Keratinocyte (primary cell): ENCODE measurements around the gene MS4A8. TPM values are rescaled to one million over a fixed set of nuclear protein-coding genes. Genes with fewer than 3 reads are reported as not detected.

Experiments
- DNase-seq: peaks from one replicate; pipeline ENCODE4 v3.0.0-alpha.2; 2011; ENCODE audit warnings: low read depth, missing footprints, low spot score
- FAIRE-seq: peaks from 2 replicates; lab custom pipeline; 2011; peaks lifted over from hg19 to GRCh38; lab: Jason Lieb, UNC
- H2AFZ ChIP-seq: 2 replicates; pipeline ENCODE4 v1.6.0; 2012; ENCODE audit warnings: low read length, control low read depth, inconsistent platforms; ENCODE audit not compliant: control insufficient read depth
- H3K27ac ChIP-seq: 2 replicates; pipeline ENCODE4 v1.5.1; 2011; ENCODE audit warnings: low read length; ENCODE audit not compliant: control insufficient read depth, insufficient read depth
- H3K27me3 ChIP-seq: 3 replicates; pipeline ENCODE4 v1.6.0; 2011; ENCODE audit warnings: low read length; ENCODE audit not compliant: control insufficient read depth, insufficient read depth; ENCODE audit errors: extremely low read depth
- H3K36me3 ChIP-seq, 2 experiments: 2 replicates in 1 of 2; 3 replicates in 1 of 2; pipeline ENCODE4 v1.5.1; 2011; ENCODE audit warnings: low read length in 2 of 2, mild to moderate bottlenecking in 1 of 2; ENCODE audit not compliant: control insufficient read depth in 2 of 2, insufficient read depth in 2 of 2; ENCODE audit errors: extremely low read depth in 1 of 2
- H3K4me1 ChIP-seq: 3 replicates; pipeline ENCODE4 v1.5.1; 2011; ENCODE audit warnings: low read length; ENCODE audit not compliant: control insufficient read depth, insufficient read depth; ENCODE audit errors: extremely low read depth
- H3K4me2 ChIP-seq: 3 replicates; pipeline ENCODE4 v1.6.0; 2011; ENCODE audit warnings: low read depth, low read length; ENCODE audit not compliant: control insufficient read depth, insufficient read depth; ENCODE audit errors: extremely low read depth
- H3K4me3 ChIP-seq, 3 experiments: fragments of 200-600 bp in 1 of 3; sonication (generic) in 1 of 3; 2 replicates in 2 of 3; 3 replicates in 1 of 3; pipeline ENCODE4 v1.5.1; 2011 to 2016; ENCODE audit warnings: low read length in 3 of 3, mild to moderate bottlenecking in 3 of 3, control low read depth in 2 of 3, inconsistent platforms in 1 of 3, low read depth in 1 of 3, mixed read lengths in 1 of 3, mixed run types in 1 of 3, moderate library complexity in 1 of 3; ENCODE audit not compliant: control insufficient read depth in 2 of 3, insufficient read depth in 2 of 3; ENCODE audit errors: extremely low read depth in 1 of 3
- H3K79me2 ChIP-seq: 2 replicates; pipeline ENCODE4 v1.6.0; 2012; ENCODE audit warnings: low read length; ENCODE audit not compliant: control insufficient read depth, insufficient read depth
- H3K9ac ChIP-seq: 3 replicates; pipeline ENCODE4 v1.6.0; 2011; ENCODE audit warnings: low read length; ENCODE audit not compliant: control insufficient read depth, insufficient read depth; ENCODE audit errors: extremely low read depth
- H3K9me1 ChIP-seq: 3 replicates; pipeline ENCODE4 v1.6.0; 2011; ENCODE audit warnings: low read length; ENCODE audit not compliant: control insufficient read depth, insufficient read depth; ENCODE audit errors: extremely low read depth
- H3K9me3 ChIP-seq: 2 replicates; pipeline ENCODE4 v1.5.1; 2012; ENCODE audit warnings: low read depth, low read length; ENCODE audit not compliant: control insufficient read depth
- H4K20me1 ChIP-seq: 3 replicates; pipeline ENCODE4 v1.6.0; 2011; ENCODE audit warnings: low read length; ENCODE audit not compliant: control insufficient read depth, insufficient read depth; ENCODE audit errors: extremely low read depth
- CTCF ChIP-seq, 3 experiments: IDR thresholded peaks in 1 of 3; conservative IDR thresholded peaks in 1 of 3; optimal IDR thresholded peaks in 1 of 3; 2 replicates in 2 of 3; 3 replicates in 1 of 3; pipeline versions ENCODE3 to v1.5.1; 2011; ENCODE audit warnings: low read length in 3 of 3, mild to moderate bottlenecking in 3 of 3, moderate library complexity in 2 of 3, control low read depth in 1 of 3, inconsistent platforms in 1 of 3; ENCODE audit not compliant: insufficient read depth in 2 of 3; ENCODE audit errors: extremely low read depth in 1 of 3
- EZH2 ChIP-seq: IDR thresholded peaks from one replicate; pipeline ENCODE4 v1.6.1; 2012; ENCODE audit warnings: inconsistent platforms, mild to moderate bottlenecking, low read length, moderate library complexity
- dilution Hi-C: fragments of 300-500 bp; cut with MboI; formaldehyde crosslinking; loops from one replicate; pipeline ENCODE4 v1.7.0; 2020; ENCODE audit warnings: low sequenced_read_pairs; ENCODE audit not compliant: extremely low pct_ligation_motif_present
- polyA plus RNA-seq, 5 experiments: library from polyadenylated mRNA; depleted of rRNA in 3 of 5; stranded (reverse) in 3 of 5; stranded (forward) in 1 of 5; unstranded in 1 of 5; fragments of >200 nt; gene quantifications; 1 replicate in 1 of 5; 2 replicates in 3 of 5; 3 replicates in 1 of 5; pipeline versions ENCODE4 v1.2.1 to v1.2.3, GENCODE V29; 2011 to 2012; ENCODE audit warnings: missing spikeins in 2 of 5, low read depth in 1 of 5, low replicate concordance in 1 of 5

The MS4A8 gene
- polyA plus RNA-seq, 1 donor (not counting 4 experiments of a cell fraction or from before 2014, with no cell fraction given) = not detected

GRCh38 chr11:60725592-60725991 lies 26.2 kb downstream of the MS4A8 start:
- Histone ChIP-seq H3K79me2 (no peaks in the 10 kb centered on the region), H3K4me3 (no peak overlapping the region), H3K9me3 (no peaks in the 10 kb centered on the region), H3K27me3 (no peaks in the 10 kb centered on the region), H3K9ac (no peak overlapping the region), H3K27ac (no peak overlapping the region), H3K4me1 (no peaks in the 10 kb centered on the region), H4K20me1 (no peaks in the 10 kb centered on the region), H3K4me2 (no peak overlapping the region), H2AFZ (no peak overlapping the region), H3K36me3 (no peaks in the 10 kb centered on the region), H3K9me1 (no peaks in the 10 kb centered on the region)
- TF ChIP-seq EZH2 = no peak
- no peak for TF ChIP-seq CTCF (optimal IDR thresholded peaks at IDR 0.05 in 1 of 3, IDR thresholded peaks at IDR 0.05 in 1 of 3, conservative IDR thresholded peaks at IDR 0.05 in 1 of 3; ENCODE audit: extremely low read depth in 1 of 3, insufficient read depth in 2 of 3, low read length in 3 of 3)
- DNase-seq (no peak), FAIRE-seq (no peak)
- dilution Hi-C loops = no loop called here

- no peaks in the 10 kb centered on the region for H4K20me1 ChIP-seq
- TF ChIP-seq EZH2 (no peak), CTCF (optimal IDR thresholded peaks at IDR 0.05 in 1 of 3, IDR thresholded peaks at IDR 0.05 in 1 of 3, conservative IDR thresholded peaks at IDR 0.05 in 1 of 3; ENCODE audit: extremely low read depth in 1 of 3, insufficient read depth in 2 of 3, low read length in 3 of 3) (no peak)
- dilution Hi-C loops = no loop called here
- no peaks in the 10 kb centered on the region for H3K9me3 ChIP-seq
- H3K36me3 ChIP-seq = no peaks in the 10 kb centered on the region
- DNase-seq (no peak), FAIRE-seq (no peak)
- H3K9ac ChIP-seq = no peak overlapping the region
- no peaks in the 10 kb centered on the region for H3K27me3 ChIP-seq
- H3K9me1 ChIP-seq = no peaks in the 10 kb centered on the region
- no peaks in the 10 kb centered on the region for H3K79me2 ChIP-seq
- no peak overlapping the region for H3K27ac ChIP-seq
- no peak overlapping the region for H2AFZ ChIP-seq
- H3K4me1 ChIP-seq = no peaks in the 10 kb centered on the region
- no peak overlapping the region for H3K4me2 ChIP-seq
- no peak overlapping the region for H3K4me3 ChIP-seq
Observed at GRCh38 chr11:60731586-60731985, 32.2 kb downstream of the MS4A8 start.
